ENCODE results near the gene DHX15. TPM values are rescaled to one million over a fixed set of nuclear protein-coding genes. Genes with fewer than 3 reads are reported as not detected.

DHX15 gene
- total RNA-seq, 1 donor from 2014 or later: 190 TPM

DNA sequence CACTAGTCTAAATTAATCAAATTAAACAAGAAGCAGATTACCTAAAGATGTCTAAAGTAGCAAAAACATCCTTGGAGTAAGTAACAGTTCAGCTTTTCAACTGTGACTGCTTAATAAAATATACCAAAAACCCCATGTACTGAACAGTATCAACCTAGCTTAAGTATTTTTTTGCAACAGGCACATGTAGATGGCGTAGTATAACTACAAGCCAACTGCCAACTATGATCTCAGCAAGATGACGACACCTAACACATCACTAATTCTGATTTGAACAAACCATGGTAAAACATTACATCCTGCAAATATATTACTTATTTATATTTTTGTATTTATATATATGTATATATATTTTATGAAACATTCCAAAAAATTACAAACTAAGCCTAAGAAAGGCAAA is 24.5 kb downstream of the DHX15 start:
- no peak for DNase-seq (ENCODE audit: low spot score in 2 of 2, unreplicated experiment in 2 of 2)
- Mint-ChIP-seq H3K4me1 (peaks cover 27% of the 10 kb centered on the region), H3K4me3 (no peak overlapping the region), H3K9me3 (peaks cover 7% of the 10 kb centered on the region), H3K27ac (no peak overlapping the region), H3K27me3 (ENCODE audit: low read depth) (no peaks in the 10 kb centered on the region), H3K36me3 (peaks cover 25% of the 10 kb centered on the region)
- TF ChIP-seq, protein P1, sequence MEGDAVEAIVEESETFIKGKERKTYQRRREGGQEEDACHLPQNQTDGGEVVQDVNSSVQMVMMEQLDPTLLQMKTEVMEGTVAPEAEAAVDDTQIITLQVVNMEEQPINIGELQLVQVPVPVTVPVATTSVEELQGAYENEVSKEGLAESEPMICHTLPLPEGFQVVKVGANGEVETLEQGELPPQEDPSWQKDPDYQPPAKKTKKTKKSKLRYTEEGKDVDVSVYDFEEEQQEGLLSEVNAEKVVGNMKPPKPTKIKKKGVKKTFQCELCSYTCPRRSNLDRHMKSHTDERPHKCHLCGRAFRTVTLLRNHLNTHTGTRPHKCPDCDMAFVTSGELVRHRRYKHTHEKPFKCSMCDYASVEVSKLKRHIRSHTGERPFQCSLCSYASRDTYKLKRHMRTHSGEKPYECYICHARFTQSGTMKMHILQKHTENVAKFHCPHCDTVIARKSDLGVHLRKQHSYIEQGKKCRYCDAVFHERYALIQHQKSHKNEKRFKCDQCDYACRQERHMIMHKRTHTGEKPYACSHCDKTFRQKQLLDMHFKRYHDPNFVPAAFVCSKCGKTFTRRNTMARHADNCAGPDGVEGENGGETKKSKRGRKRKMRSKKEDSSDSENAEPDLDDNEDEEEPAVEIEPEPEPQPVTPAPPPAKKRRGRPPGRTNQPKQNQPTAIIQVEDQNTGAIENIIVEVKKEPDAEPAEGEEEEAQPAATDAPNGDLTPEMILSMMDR (IDR thresholded peaks at IDR 0.05; ENCODE audit: unreplicated experiment): no peak

DNA sequence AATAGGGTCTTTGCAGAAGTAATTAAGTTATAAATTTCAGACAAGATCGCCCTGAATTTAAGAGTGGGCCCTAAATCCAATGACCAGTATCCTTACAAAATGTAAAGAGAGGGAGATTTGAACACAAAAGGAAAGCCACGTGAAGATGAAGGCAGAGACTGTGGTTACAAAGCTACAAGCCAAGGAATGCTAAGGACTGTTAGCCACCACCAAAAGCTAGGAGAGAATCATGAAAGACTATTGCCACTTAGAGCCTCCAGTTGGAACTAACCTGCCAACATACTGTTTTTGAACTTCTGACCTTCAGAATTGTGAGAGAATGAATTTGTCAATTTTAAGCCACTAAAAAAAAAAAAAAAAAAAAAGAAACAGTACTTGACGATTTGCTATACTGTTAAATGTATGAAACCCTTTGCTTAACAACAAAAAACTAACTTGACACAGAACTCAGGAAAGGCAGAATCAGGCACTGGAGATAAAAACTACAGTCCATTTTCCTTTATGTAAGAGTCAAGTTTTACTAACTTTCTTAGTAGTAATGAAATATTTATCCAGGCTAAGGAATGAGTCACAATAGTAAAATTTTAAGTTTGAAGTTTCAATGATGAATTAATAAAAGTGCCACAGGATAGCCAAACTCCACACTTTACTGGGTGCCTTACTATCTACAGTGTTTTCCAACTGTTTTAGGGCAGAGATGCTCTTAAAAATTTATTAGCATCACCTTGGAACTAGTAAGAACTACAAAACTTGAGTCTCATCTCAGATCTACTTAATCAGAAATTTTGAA is 25.1 kb downstream of the DHX15 start:
- Mint-ChIP-seq H3K36me3 (peaks cover 25% of the 10 kb centered on the region), H3K27ac (peak overlapping the region; percentile 24), H3K4me1 (peaks cover 28% of the 10 kb centered on the region), H3K4me3 (no peak overlapping the region), H3K27me3 (ENCODE audit: low read depth) (no peaks in the 10 kb centered on the region), H3K9me3 (peaks cover 7% of the 10 kb centered on the region)
- no peak for DNase-seq (ENCODE audit: low spot score in 2 of 2, unreplicated experiment in 2 of 2)
- TF ChIP-seq, protein P1 (IDR thresholded peaks at IDR 0.05; ENCODE audit: unreplicated experiment): no peak

DNA sequence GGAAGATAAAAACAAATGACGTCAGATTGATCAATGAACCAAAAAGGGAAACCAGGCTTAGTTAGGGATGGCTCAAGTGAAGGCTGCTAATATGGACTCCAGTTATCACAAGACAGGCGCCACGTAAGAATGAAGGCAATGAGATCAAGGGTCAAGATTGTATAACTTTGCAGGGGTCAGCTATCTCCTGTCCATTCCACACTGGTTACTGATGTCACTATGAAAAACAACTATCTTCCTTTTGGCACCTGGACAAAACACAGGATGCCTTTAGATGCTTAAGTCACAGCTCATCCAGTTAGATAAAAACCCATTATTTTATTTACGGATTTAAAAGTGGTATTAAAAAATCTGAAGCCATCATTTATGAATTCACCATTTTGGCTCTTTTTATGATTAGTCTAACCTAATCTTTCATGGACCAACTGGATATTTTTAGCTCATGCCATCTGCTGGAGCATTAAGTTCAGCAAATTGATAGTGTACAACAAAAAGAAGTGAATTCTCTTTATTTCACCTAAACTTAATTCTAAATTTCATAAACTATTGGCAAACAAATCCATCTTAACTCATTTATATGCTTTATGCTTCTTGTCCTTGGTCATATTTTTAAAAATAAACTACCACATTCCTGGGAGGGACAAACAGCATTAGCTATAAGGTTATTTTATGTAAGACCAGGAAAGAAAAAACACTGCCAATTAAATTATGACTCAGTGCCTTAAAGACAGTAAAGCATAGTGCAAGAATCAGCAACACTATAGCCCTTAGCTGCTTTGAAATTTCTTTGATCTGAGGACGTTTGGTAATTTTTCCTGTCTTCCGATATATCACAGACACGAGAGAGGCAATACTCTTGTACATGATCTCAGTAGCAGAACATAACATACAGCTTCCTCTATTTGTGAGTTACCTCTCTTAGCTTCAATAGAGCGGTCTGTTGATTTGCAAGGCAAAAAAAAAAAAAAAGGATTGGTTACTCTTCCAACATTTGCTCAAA is 27.0 kb downstream of the DHX15 start:
- H3K9me3 Mint-ChIP-seq: peaks cover 7% of the 10 kb centered on the region
- TF ChIP-seq, protein P1 (IDR thresholded peaks at IDR 0.05; ENCODE audit: unreplicated experiment): no peak
- no peak for DNase-seq (ENCODE audit: low spot score in 2 of 2, unreplicated experiment in 2 of 2)
- H3K4me3 Mint-ChIP-seq: no peak overlapping the region
- no peaks in the 10 kb centered on the region for H3K27me3 Mint-ChIP-seq (ENCODE audit: low read depth)
- peaks cover 31% of the 10 kb centered on the region for H3K4me1 Mint-ChIP-seq
- H3K27ac Mint-ChIP-seq: peak overlapping the region; percentile 84
- H3K36me3 Mint-ChIP-seq: peaks cover 22% of the 10 kb centered on the region

DNA sequence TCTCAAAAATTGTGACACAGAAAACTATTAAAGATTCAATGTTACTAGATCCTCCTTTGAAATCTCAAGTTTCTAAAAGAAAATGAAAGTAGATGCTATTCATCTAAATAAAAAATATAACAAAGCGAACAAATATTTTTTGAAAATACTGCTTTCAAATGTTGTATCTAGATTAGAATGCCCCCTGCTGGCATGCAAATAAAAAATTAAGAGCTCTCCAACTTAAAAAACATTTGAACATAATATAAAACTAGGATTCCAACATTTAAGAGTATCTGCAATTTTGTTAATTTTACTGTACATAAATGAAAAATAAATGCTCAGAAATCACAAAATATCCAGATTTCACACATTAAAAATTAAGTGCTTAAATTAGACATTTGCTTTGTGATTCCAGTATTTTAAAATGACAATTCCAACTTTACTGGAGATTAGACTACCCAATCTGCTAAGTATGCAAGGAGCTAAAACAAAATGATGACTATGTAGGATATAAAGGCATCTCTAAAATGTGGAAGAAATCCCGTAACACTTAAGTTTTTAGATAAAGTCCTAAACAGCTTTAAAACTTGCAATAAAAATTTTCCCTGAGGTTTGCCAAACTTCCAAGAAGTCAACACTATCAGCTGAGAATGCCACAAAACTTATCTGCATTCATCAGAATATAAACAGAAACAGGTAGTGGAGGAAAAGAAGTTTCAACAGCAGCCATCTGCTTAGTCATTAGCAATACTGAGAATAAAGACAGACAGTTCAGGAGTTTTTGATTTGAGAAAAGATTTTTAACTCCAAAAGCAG is 32.7 kb downstream of the DHX15 start:
- peaks cover 22% of the 10 kb centered on the region for H3K4me1 Mint-ChIP-seq
- no peaks in the 10 kb centered on the region for H3K9me3 Mint-ChIP-seq
- H3K36me3 Mint-ChIP-seq: peaks cover 19% of the 10 kb centered on the region
- no peaks in the 10 kb centered on the region for H3K27me3 Mint-ChIP-seq (ENCODE audit: low read depth)
- peak overlapping the region; percentile 56 for H3K27ac Mint-ChIP-seq
- no peak overlapping the region for H3K4me3 Mint-ChIP-seq
- TF ChIP-seq, protein P1 (IDR thresholded peaks at IDR 0.05; ENCODE audit: unreplicated experiment): peak; percentile 58
- no peak for DNase-seq (ENCODE audit: low spot score in 2 of 2, unreplicated experiment in 2 of 2)
